HG03469 (cell line): ENCODE data around the gene TMEM259.

Experiments used
- ATAC-seq: cut with Tn5 transposase; IDR thresholded peaks from one replicate; pipeline ENCODE4 v1.9.1; 2021; ENCODE audit warnings: mild to moderate bottlenecking, moderate library complexity, moderate number of reproducible peaks; ENCODE audit not compliant: unreplicated experiment

The TMEM259 gene

GRCh38 chr19:1055886-1056620 lies 35.1 kb upstream of the TMEM259 start:
- ATAC-seq, result no peak

DNA sequence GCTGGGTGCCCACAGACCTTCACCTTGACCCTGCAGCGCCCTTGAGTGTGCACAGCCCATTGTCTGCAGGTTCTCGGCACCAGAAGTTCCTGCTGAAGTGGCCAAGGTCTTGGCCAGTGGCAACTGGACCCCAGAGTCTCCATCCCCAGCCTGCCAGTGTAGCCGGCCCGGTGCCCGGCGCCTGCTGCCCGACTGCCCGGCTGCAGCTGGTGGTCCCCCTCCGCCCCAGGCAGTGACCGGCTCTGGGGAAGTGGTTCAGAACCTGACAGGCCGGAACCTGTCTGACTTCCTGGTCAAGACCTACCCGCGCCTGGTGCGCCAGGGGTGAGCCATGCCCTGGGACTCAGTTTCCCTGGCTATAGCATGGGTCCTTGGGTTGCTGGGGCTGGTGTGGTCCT lies 34.1 kb upstream of the TMEM259 start:
- no peak for ATAC-seq

GRCh38 chr19:1054102-1055027 lies 33.4 kb upstream of the TMEM259 start:
- no peak for ATAC-seq

- no peak for ATAC-seq
These were observed 32.5 kb upstream of the TMEM259 start for GRCh38 chr19:1053176-1054101.

DNA sequence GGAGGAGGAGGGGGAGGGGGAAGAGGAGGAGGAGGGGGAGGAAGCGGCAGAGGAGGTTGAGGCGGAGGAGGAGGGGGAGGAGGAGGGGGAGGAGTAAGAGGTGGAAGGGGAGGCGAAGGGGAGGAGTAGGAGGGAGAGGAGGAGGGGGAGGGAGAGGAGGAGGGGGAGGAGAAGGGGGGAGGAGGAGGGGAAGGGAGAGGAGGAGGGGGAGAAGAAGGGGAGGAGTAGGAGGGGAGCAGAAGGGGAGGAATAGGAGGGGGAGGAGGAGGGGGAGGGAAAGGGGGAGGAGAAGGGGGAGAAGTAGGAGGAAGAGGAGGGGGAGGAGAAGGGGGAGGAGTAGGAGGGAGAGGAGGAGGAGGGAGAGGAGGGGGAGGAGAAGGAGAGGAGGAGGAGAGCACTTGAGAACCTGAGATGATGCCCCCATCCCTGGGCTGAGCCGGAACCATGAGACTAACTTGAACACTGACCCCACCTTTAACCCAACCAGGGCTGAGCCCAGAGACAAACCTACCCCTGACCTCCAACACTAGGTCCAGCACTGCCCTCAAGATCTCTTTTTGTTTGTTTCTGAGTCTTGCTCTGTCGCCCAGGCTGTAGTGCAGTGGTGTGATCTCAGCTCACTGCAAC lies 31.5 kb upstream of the TMEM259 start:
- ATAC-seq, result no peak

- no peak for ATAC-seq
These were observed 30.9 kb upstream of the TMEM259 start for GRCh38 chr19:1051791-1052190.

DNA sequence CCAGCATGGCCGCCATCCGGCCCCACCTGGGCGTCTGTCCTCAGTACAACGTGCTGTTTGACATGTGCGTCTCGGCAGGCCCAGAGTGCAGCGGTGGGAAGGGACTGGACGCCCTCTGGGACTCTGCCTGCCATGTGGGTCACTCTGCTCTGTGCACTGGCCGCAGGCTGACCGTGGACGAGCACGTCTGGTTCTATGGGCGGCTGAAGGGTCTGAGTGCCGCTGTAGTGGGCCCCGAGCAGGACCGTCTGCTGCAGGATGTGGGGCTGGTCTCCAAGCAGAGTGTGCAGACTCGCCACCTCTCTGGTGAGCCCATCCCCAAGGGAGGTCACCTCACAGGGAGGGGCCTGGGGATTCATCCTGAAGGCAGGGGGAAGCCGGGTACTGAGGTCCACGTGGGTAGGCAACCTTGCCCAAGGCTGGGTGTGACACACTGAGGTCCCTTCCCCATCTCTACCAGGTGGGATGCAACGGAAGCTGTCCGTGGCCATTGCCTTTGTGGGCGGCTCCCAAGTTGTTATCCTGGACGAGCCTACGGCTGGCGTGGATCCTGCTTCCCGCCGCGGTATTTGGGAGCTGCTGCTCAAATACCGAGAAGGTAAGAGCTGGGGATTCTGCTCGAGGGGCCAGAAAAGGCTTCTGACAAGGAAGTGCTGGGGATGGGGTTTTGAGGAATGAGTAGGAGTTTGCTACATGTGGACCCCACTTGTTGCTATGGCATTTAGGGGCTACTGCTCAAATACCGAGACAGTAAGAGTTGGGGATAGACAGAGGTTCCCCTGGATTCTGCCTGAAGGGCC lies 30.3 kb upstream of the TMEM259 start:
- ATAC-seq, result no peak

- no peak for ATAC-seq
These were observed 28.9 kb upstream of the TMEM259 start for GRCh38 chr19:1049800-1050199.

GRCh38 chr19:1049106-1049505 lies 28.2 kb upstream of the TMEM259 start:
- no peak for ATAC-seq

DNA sequence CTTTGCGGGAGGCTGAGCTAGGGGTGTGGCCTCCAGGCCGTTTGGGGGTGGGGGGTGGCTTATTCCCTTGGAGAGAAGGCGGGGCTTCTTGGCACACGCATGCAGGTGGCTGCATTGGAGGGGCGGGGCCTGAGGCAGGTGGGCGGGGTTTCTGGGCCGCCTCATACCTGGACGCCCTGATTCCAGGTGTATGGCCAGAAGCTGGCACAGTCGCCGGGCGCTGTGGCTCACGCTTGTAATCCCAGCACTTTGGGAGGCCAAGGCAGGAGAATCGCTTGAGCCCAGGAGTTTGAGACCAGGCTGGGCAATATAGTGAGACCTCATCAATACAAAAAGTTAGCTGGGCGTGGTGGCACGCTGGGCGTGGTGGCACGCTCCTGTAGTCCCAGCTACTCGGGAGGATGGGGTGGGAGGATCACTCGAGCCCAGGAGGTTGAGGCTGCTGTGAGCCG lies 26.8 kb upstream of the TMEM259 start:
- no peak for ATAC-seq

DNA sequence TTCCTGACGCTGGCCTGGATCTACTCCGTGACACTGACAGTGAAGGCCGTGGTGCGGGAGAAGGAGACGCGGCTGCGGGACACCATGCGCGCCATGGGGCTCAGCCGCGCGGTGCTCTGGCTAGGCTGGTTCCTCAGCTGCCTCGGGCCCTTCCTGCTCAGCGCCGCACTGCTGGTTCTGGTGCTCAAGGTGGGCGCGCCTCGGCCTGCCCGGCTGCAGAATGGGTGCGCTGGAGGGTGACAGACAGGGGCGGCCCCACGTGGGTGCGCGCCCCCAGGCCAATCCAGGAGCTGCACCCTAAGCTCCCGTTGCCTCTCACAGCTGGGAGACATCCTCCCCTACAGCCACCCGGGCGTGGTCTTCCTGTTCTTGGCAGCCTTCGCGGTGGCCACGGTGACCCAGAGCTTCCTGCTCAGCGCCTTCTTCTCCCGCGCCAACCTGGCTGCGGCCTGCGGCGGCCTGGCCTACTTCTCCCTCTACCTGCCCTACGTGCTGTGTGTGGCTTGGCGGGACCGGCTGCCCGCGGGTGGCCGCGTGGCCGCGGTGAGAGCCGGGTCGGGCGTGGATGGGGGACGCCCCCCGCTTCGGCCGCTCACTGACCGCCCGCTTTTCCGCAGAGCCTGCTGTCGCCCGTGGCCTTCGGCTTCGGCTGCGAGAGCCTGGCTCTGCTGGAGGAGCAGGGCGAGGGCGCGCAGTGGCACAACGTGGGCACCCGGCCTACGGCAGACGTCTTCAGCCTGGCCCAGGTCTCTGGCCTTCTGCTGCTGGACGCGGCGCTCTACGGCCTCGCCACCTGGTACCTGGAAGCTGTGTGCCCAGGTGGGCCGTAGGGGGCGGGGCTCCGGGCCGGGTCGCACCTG lies 26.1 kb upstream of the TMEM259 start:
- no peak for ATAC-seq

GRCh38 chr19:1046117-1046626 lies 25.2 kb upstream of the TMEM259 start:
- ATAC-seq, result no peak

GRCh38 chr19:1045247-1045603 lies 24.3 kb upstream of the TMEM259 start:
- ATAC-seq, result no peak

DNA sequence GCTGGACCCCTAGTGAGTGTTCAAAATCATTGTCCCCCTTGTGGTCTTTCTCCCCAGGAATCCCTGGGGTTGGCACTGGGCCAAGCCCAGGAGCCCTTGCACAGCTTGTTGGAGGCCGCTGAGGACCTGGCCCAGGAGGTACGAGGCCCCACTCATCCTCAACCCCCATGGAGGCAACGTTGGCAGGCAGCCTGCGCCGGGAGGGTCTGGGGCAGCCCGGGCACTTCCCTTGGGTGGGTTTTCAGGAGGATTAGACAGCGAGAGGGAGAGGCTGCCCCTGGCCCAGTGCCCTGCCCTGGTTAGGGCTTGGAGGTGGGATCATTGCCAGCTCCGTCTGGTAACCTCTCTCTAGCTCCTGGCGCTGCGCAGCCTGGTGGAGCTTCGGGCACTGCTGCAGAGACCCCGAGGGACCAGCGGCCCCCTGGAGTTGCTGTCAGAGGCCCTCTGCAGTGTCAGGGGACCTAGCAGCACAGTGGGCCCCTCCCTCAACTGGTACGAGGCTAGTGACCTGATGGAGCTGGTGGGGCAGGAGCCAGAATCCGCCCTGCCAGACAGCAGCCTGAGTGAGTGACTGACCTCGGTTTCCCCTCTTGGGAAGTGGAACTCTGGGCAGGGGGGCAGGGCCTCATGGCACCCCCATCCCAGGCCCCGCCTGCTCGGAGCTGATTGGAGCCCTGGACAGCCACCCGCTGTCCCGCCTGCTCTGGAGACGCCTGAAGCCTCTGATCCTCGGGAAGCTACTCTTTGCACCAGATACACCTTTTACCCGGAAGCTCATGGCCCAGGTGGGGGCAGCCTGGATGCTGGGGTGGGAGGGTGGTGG lies 22.0 kb upstream of the TMEM259 start:
- no peak for ATAC-seq

- ATAC-seq, result no peak
These were observed 21.1 kb upstream of the TMEM259 start for GRCh38 chr19:1041835-1042685.

GRCh38 chr19:1041272-1041834 lies 20.4 kb upstream of the TMEM259 start:
- ATAC-seq, result no peak
